Panc1 (cell line): ENCODE data around the gene CORO7. TPM values are rescaled to one million over a fixed set of nuclear protein-coding genes. Genes with fewer than 3 reads are reported as not detected.

Experiments used
- ATAC-seq: fragments of 200-7000 bp; cut with Tn5 transposase; 2 replicates; pipeline ENCODE4 v1.9.1; 2020; ENCODE audit warnings: mild to moderate bottlenecking, moderate library complexity
- BruUV-seq: library from RNA; stranded (reverse); fragments of 400-500 nt; replicated peaks from 2 replicates; lab custom pipeline; 2021; lab: Mats Ljungman, UMichigan
- CTCF ChIA-PET: fragments of 300-600 bp; sonication (Branson Sonifier 250); formaldehyde crosslinking; loops from one replicate; lab custom pipeline; 2022; ENCODE audit warnings: antibody characterized with exemption; lab: Charles Lee
- POLR2A ChIA-PET: fragments of 300-600 bp; sonication (Branson Sonifier 250); formaldehyde crosslinking; loops from one replicate; lab custom pipeline; 2022; ENCODE audit warnings: antibody characterized with exemption; lab: Charles Lee
- DNase-seq: peaks from one replicate; pipeline ENCODE4 v3.0.0-alpha.2; 2010; ENCODE audit warnings: low read depth, low spot score
- H3K27ac ChIP-seq: 2 replicates; pipeline ENCODE4 v1.5.1; 2011; ENCODE audit warnings: mild to moderate bottlenecking, low read length, inconsistent platforms
- H3K27me3 ChIP-seq: fragments of 200-500 bp; sonication (Bioruptor generic); 2 replicates; pipeline ENCODE4 v1.6.0; 2014; ENCODE audit warnings: low read length, inconsistent platforms; ENCODE audit not compliant: control insufficient read depth, insufficient read depth
- H3K36me3 ChIP-seq: fragments of 200-500 bp; sonication (Bioruptor generic); 2 replicates; pipeline ENCODE4 v1.5.1; 2014; ENCODE audit warnings: inconsistent platforms, mild to moderate bottlenecking, low read length, moderate library complexity; ENCODE audit not compliant: control insufficient read depth, insufficient read depth
- H3K4me1 ChIP-seq: 2 replicates; pipeline ENCODE4 v1.5.1; 2011; ENCODE audit warnings: inconsistent platforms, mild to moderate bottlenecking, low read length, moderate library complexity; ENCODE audit not compliant: control insufficient read depth, insufficient read depth
- H3K4me3 ChIP-seq, 2 experiments: 2 replicates each; pipeline ENCODE4 v1.5.1; 2011 to 2012; ENCODE audit warnings: low read depth in 2 of 2, low read length in 2 of 2, mild to moderate bottlenecking in 2 of 2, inconsistent platforms in 1 of 2, moderate library complexity in 1 of 2
- H3K9me3 ChIP-seq: fragments of 200-500 bp; sonication (Bioruptor generic); 2 replicates; pipeline ENCODE4 v1.5.1; 2014; ENCODE audit warnings: low read depth, mild to moderate bottlenecking, inconsistent platforms, low read length, moderate library complexity; ENCODE audit not compliant: control insufficient read depth, insufficient read depth
- POLR2AphosphoS5 ChIP-seq: IDR thresholded peaks from 2 replicates; pipeline ENCODE4 v1.6.1; 2012; ENCODE audit warnings: mild to moderate bottlenecking, low read depth, low read length, moderate library complexity
- SIN3A ChIP-seq: IDR thresholded peaks from 2 replicates; pipeline ENCODE4 v1.6.1; 2012; ENCODE audit warnings: low read depth, mild to moderate bottlenecking, low read length, moderate library complexity, borderline replicate concordance; ENCODE audit not compliant: insufficient read depth
- TCF7L2 ChIP-seq: IDR thresholded peaks from 2 replicates; pipeline ENCODE4 v1.6.1; 2011; ENCODE audit warnings: mild to moderate bottlenecking, low read depth, low read length, inconsistent platforms
- in situ Hi-C: cut with HindIII; loops from 2 replicates; pipeline ENCODE4 v1.10.0; 2016; ENCODE audit warnings: low sequenced_read_pairs, low pct_unique_long_range_greater_than_20kb
- intact Hi-C: fragments of 100-400 bp; cut with micrococcal nuclease; formaldehyde crosslinking; loops from one replicate; pipeline ENCODE4 v1.10.0; 2022; ENCODE audit not compliant: unreplicated experiment
- total RNA-seq: library from RNA; stranded (reverse); gene quantifications from one replicate; pipeline ENCODE4 v1.2.1, GENCODE V29; 2021; ENCODE audit not compliant: unreplicated experiment
- TF ChIP-seq, protein P1 (sequence below), 2 experiments: IDR thresholded peaks; 2 replicates each; pipeline ENCODE4 v1.6.1; 2011 to 2012; ENCODE audit warnings: low read depth in 2 of 2, control low read depth in 1 of 2, low read length in 1 of 2, mild to moderate bottlenecking in 1 of 2, moderate library complexity in 1 of 2; ENCODE audit not compliant: insufficient read depth in 1 of 2
- TF ChIP-seq, protein P2 (sequence below): fragments of 450-650 bp; IDR thresholded peaks from 2 replicates; pipeline ENCODE4 v1.5.1; 2017; ENCODE audit warnings: mild to moderate bottlenecking

The CORO7 gene
- total RNA-seq, 1 experiment from 2014 or later, result 37.5 TPM

GRCh38 chr16:4361033-4361943 lies 55.1 kb downstream of the CORO7 start:
- no peak overlapping the region for H3K27ac ChIP-seq
- DNase-seq, result no peak
- no TSS peak for BruUV-seq
- ChIA-PET CTCF (interaction anchor here (0.7 to 2.3 kb wide), 2 partner anchors 16 to 42 kb away, joined by 3 to 35 read pairs; no protein-coding TSS in a partner anchor), POLR2A (no interaction called here)
- no peaks in the 10 kb centered on the region for H3K4me1 ChIP-seq
- no peaks in the 10 kb centered on the region for H3K9me3 ChIP-seq
- intact Hi-C loops (no loop called here), in situ Hi-C loops (no loop called here)
- H3K36me3 ChIP-seq, result no peaks in the 10 kb centered on the region
- ATAC-seq, result peak; percentile 13; the same call in 1 of the 2 replicates
- H3K4me3 ChIP-seq, result no peak overlapping the region
- TF ChIP-seq POLR2AphosphoS5, result no peak
- TF ChIP-seq, protein P1, sequence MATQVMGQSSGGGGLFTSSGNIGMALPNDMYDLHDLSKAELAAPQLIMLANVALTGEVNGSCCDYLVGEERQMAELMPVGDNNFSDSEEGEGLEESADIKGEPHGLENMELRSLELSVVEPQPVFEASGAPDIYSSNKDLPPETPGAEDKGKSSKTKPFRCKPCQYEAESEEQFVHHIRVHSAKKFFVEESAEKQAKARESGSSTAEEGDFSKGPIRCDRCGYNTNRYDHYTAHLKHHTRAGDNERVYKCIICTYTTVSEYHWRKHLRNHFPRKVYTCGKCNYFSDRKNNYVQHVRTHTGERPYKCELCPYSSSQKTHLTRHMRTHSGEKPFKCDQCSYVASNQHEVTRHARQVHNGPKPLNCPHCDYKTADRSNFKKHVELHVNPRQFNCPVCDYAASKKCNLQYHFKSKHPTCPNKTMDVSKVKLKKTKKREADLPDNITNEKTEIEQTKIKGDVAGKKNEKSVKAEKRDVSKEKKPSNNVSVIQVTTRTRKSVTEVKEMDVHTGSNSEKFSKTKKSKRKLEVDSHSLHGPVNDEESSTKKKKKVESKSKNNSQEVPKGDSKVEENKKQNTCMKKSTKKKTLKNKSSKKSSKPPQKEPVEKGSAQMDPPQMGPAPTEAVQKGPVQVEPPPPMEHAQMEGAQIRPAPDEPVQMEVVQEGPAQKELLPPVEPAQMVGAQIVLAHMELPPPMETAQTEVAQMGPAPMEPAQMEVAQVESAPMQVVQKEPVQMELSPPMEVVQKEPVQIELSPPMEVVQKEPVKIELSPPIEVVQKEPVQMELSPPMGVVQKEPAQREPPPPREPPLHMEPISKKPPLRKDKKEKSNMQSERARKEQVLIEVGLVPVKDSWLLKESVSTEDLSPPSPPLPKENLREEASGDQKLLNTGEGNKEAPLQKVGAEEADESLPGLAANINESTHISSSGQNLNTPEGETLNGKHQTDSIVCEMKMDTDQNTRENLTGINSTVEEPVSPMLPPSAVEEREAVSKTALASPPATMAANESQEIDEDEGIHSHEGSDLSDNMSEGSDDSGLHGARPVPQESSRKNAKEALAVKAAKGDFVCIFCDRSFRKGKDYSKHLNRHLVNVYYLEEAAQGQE (IDR thresholded peaks at IDR 0.05; ENCODE audit: insufficient read depth in 1 of 2, low read depth in 2 of 2, low read length in 1 of 2), result no peak
- no peak for TF ChIP-seq SIN3A
- TF ChIP-seq, protein P2, sequence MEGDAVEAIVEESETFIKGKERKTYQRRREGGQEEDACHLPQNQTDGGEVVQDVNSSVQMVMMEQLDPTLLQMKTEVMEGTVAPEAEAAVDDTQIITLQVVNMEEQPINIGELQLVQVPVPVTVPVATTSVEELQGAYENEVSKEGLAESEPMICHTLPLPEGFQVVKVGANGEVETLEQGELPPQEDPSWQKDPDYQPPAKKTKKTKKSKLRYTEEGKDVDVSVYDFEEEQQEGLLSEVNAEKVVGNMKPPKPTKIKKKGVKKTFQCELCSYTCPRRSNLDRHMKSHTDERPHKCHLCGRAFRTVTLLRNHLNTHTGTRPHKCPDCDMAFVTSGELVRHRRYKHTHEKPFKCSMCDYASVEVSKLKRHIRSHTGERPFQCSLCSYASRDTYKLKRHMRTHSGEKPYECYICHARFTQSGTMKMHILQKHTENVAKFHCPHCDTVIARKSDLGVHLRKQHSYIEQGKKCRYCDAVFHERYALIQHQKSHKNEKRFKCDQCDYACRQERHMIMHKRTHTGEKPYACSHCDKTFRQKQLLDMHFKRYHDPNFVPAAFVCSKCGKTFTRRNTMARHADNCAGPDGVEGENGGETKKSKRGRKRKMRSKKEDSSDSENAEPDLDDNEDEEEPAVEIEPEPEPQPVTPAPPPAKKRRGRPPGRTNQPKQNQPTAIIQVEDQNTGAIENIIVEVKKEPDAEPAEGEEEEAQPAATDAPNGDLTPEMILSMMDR, result no peak
- no peak for TF ChIP-seq TCF7L2
- H3K27me3 ChIP-seq, result no peaks in the 10 kb centered on the region

GRCh38 chr16:4360538-4361021 lies 55.8 kb downstream of the CORO7 start:
- no peaks in the 10 kb centered on the region for H3K4me1 ChIP-seq
- ChIA-PET CTCF (interaction anchor here (0.8 to 2.3 kb wide), 2 partner anchors 38 to 43 kb away, joined by 9 to 35 read pairs; no protein-coding TSS in a partner anchor), POLR2A (no interaction called here)
- DNase-seq (no peak), ATAC-seq (peak; percentile 78)
- intact Hi-C loops, result no loop called here
- no peaks in the 10 kb centered on the region for H3K36me3 ChIP-seq
- H3K27me3 ChIP-seq, result no peaks in the 10 kb centered on the region
- no peak overlapping the region for H3K27ac ChIP-seq
- H3K4me3 ChIP-seq, result no peak overlapping the region
- BruUV-seq, result no TSS peak
- TF ChIP-seq POLR2AphosphoS5 (no peak), TCF7L2 (no peak), SIN3A (no peak)
- TF ChIP-seq, protein P2, result no peak
- TF ChIP-seq, protein P1 (IDR thresholded peaks at IDR 0.05; ENCODE audit: insufficient read depth in 1 of 2, low read depth in 2 of 2, low read length in 1 of 2), result no peak
- H3K9me3 ChIP-seq, result no peaks in the 10 kb centered on the region
- in situ Hi-C loops, result no loop called here
